WTC11 (cell line): Measurements from ENCODE around the gene UGT1A8. TPM values are rescaled to one million over a fixed set of nuclear protein-coding genes. Genes with fewer than 3 reads are reported as not detected.
"Not testable (repeated sequence)": the region's sequence is repeated elsewhere in the genome, so short reads cannot be mapped to it uniquely, and the experiment has no call there.

Experiments
- ATAC-seq: fragments of 200-7000 bp; cut with Tn5 transposase; 2 replicates; pipeline ENCODE4 v1.10.0; 2021; ENCODE audit warnings: mild to moderate bottlenecking, moderate library complexity
- Bru-seq: library from RNA; stranded (reverse); fragments of 400-500 nt; gene quantifications from one replicate; lab custom pipeline; 2021; lab: Mats Ljungman, UMichigan
- CTCF ChIA-PET: fragments of 300-600 bp; sonication (Branson Sonifier 250); formaldehyde crosslinking; loops from one replicate; lab custom pipeline; 2021; ENCODE audit warnings: antibody characterized with exemption; lab: Charles Lee
- POLR2A ChIA-PET: fragments of 350-600 bp; sonication (Branson Sonifier 250); formaldehyde crosslinking; loops from one replicate; lab custom pipeline; 2021; ENCODE audit warnings: antibody characterized with exemption; lab: Charles Lee
- DNase-seq: peaks from one replicate; pipeline ENCODE4 v3.0.0; 2021; ENCODE audit warnings: low spot score
- H3K27ac Mint-ChIP-seq: 2 replicates; pipeline ENCODE4 v1.8.0; 2021; ENCODE audit warnings: mixed read lengths
- H3K27me3 Mint-ChIP-seq: 2 replicates; pipeline ENCODE4 v1.8.0; 2021; ENCODE audit warnings: low read depth, mild to moderate bottlenecking, moderate library complexity, mixed read lengths
- H3K36me3 Mint-ChIP-seq: 2 replicates; pipeline ENCODE4 v1.8.0; 2021; ENCODE audit warnings: mixed read lengths
- H3K4me1 Mint-ChIP-seq: 2 replicates; pipeline ENCODE4 v1.8.0; 2022; ENCODE audit warnings: mixed read lengths
- H3K4me3 Mint-ChIP-seq: 2 replicates; pipeline ENCODE4 v1.8.0; 2021; ENCODE audit warnings: mild to moderate bottlenecking, moderate library complexity, mixed read lengths
- H3K9me3 Mint-ChIP-seq: 2 replicates; pipeline ENCODE4 v1.8.0; 2021; ENCODE audit warnings: mixed read lengths
- CREM ChIP-seq: sonication (generic); formaldehyde crosslinking; IDR thresholded peaks from 2 replicates; pipeline ENCODE4 v1.8.1; 2022; ENCODE audit warnings: mild to moderate bottlenecking, missing genetic modification reagents, moderate library complexity
- ELF4 ChIP-seq: sonication (generic); formaldehyde crosslinking; IDR thresholded peaks from 2 replicates; pipeline ENCODE4 v1.8.1; 2022; ENCODE audit warnings: low read depth, mild to moderate bottlenecking, moderate library complexity, missing genetic modification reagents
- NR2C2 ChIP-seq: sonication (generic); formaldehyde crosslinking; IDR thresholded peaks from 2 replicates; pipeline ENCODE4 v1.8.0; 2022; ENCODE audit warnings: mild to moderate bottlenecking, missing genetic modification reagents
- RELA ChIP-seq: sonication (generic); formaldehyde crosslinking; IDR thresholded peaks from 2 replicates; pipeline ENCODE4 v1.8.1; 2022; ENCODE audit warnings: missing genetic modification reagents, mild to moderate bottlenecking, borderline replicate concordance
- ZNF317 ChIP-seq: sonication (generic); formaldehyde crosslinking; IDR thresholded peaks from 2 replicates; pipeline ENCODE4 v1.8.1; 2023; ENCODE audit warnings: low read depth, mild to moderate bottlenecking, moderate library complexity, missing genetic modification reagents, borderline replicate concordance
- long read RNA-seq, 3 experiments: library from RNA in 1 of 3; library from capped mRNA in 1 of 3; library from polyadenylated mRNA in 1 of 3; unstranded in 2 of 3; stranded (forward) in 1 of 3; transcript quantifications; one replicate each; pipeline ENCODE4 v2.0.0, GENCODE V29; 2021
- total RNA-seq: library from RNA; stranded (reverse); gene quantifications from 3 replicates; pipeline ENCODE4 v1.2.3, GENCODE V29; 2021
- TF ChIP-seq, protein P1 (sequence below): fragments of 250-450 bp; sonication (Bioruptor Pico); conservative IDR thresholded peaks from 2 replicates; pipeline ENCODE4 v1.9.0; 2021; ENCODE audit warnings: mild to moderate bottlenecking
- TF ChIP-seq, protein P2 (sequence below): sonication (generic); formaldehyde crosslinking; IDR thresholded peaks from 2 replicates; pipeline ENCODE4 v1.8.1; 2022; ENCODE audit warnings: missing genetic modification reagents, borderline replicate concordance
- TF ChIP-seq, protein P3 (sequence below): fragments of 250-450 bp; sonication (Bioruptor Pico); IDR thresholded peaks from 2 replicates; pipeline ENCODE4 v1.9.0; 2021; ENCODE audit warnings: mild to moderate bottlenecking, borderline replicate concordance
- TF ChIP-seq, protein P4 (sequence below): sonication (generic); formaldehyde crosslinking; IDR thresholded peaks from 2 replicates; pipeline ENCODE4 v1.8.1; 2022; ENCODE audit warnings: mild to moderate bottlenecking, missing genetic modification reagents, moderate library complexity, borderline replicate concordance
- TF ChIP-seq, protein P5 (sequence below): sonication (generic); formaldehyde crosslinking; IDR thresholded peaks from 2 replicates; pipeline ENCODE4 v1.8.0; 2022; ENCODE audit warnings: mild to moderate bottlenecking, missing genetic modification reagents
- TF ChIP-seq, protein P6 (sequence below): fragments of 250-450 bp; sonication (Bioruptor Pico); IDR thresholded peaks from 2 replicates; pipeline ENCODE4 v1.9.0; 2021; ENCODE audit warnings: mild to moderate bottlenecking
- TF ChIP-seq, protein P7 (sequence below): sonication (generic); formaldehyde crosslinking; IDR thresholded peaks from 2 replicates; pipeline ENCODE4 v1.8.0; 2022; ENCODE audit warnings: mild to moderate bottlenecking, missing genetic modification reagents
- TF ChIP-seq, protein P8 (sequence below): sonication (generic); formaldehyde crosslinking; IDR thresholded peaks from 2 replicates; pipeline ENCODE4 v1.8.1; 2022; ENCODE audit warnings: low read depth, missing genetic modification reagents, borderline replicate concordance

UGT1A8 gene
- total RNA-seq (0.11 to 0.13 TPM in 2 of 3 replicates, not detected in the other), Bru-seq, nascent RNA (percentile 33 among the genes with signal in this experiment)
- long read RNA-seq, experiment 1: 0 reads
- long read RNA-seq, experiment 2: 0 reads
- long read RNA-seq, experiment 3: 0 reads

DNA sequence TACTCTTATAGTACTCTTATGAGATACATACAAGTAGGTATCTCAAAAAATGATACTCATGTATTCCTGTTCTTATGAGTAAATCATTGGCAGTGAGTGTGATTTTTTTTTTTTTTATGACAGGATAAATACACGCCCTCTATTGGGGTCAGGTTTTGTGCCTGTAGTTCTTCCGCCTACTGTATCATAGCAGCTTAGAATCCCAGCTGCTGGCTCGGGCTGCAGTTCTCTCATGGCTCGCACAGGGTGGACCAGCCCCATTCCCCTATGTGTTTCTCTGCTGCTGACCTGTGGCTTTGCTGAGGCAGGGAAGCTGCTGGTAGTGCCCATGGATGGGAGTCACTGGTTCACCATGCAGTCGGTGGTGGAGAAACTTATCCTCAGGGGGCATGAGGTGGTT lies at the start of gene UGT1A8:
Gene UGT1A8, plus strand, starts transcription at position 158 of the 400 bp plus-strand sequence. Its CDS starts 75 bp downstream, at position 233.
- Mint-ChIP-seq H3K27me3 (peaks cover 22% of the 10 kb centered on the region), H3K9me3 (peaks cover 52% of the 10 kb centered on the region)
- ATAC-seq, H3K4me3 Mint-ChIP-seq, POLR2A ChIA-PET, DNase-seq, H3K4me1 Mint-ChIP-seq, CTCF ChIA-PET, H3K36me3 Mint-ChIP-seq, H3K27ac Mint-ChIP-seq: not testable (repeated sequence)

DNA sequence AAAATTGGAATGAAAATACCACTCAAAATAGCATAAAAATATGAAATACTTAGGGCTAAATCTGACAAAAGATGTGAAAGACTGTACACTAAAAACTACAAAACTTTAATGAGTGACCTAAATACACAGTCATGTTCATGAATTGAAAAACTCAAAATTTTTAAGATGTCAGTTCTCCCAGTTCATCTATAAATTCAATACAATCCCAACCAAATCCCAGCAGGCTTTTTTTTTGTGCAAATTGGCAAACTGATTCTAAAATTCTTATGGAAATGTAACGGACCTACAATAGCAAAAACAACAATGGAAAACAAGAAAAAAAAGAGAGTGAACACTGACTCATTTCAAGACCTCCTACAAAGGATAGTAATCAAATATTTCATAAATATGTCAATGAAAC lies 46.4 kb upstream of the UGT1A8 start:
- Mint-ChIP-seq H3K4me1 (no peaks in the 10 kb centered on the region), H3K27me3 (no peaks in the 10 kb centered on the region)

More for the DNA sequence above, 46.4 kb upstream of the UGT1A8 start:
- DNase-seq: no peak
- ChIA-PET POLR2A (interaction anchor here (0.7 kb wide), 1 partner anchor 261 kb away, joined by 3 read pairs; no protein-coding TSS in a partner anchor), CTCF (no interaction called here)
- H3K9me3 Mint-ChIP-seq: peaks cover 14% of the 10 kb centered on the region
- ATAC-seq: no peak
- no peak overlapping the region for H3K27ac Mint-ChIP-seq
- TF ChIP-seq, protein P1, sequence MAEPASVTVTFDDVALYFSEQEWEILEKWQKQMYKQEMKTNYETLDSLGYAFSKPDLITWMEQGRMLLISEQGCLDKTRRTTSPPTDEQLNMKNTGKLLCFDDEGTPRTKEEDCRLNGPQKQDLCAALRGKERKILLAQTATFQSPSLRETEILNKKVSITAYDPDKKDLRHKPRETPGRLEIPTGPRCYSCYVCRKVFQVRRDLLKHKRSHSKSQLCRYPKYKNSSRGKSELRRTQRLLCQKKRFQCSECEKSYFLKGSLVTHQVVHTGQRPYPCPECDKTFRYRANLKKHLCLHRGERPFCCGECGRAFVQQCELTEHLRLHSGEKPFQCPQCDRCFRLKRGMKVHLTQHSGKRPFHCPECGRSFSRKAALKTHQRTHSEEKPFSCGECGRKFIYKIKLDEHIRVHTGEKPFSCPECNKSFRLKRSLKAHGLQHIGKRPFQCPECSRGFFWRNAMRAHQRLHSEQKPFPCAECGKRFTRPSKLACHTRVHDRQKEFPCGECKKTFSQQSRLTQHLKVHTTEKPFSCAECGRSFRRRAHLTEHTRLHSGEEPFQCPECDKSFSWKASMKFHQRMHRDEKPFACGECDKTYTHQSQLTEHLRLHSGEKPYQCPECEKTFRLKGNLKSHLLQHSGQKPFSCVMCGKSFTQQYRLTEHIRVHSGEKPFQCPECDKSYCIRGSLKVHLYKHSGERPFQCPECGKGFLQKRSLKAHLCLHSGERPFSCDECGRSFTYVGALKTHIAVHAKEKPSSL (CRISPR knock-in tag): no peak
- no peak for TF ChIP-seq NR2C2 (CRISPR knock-in tag)
- TF ChIP-seq, protein P2, sequence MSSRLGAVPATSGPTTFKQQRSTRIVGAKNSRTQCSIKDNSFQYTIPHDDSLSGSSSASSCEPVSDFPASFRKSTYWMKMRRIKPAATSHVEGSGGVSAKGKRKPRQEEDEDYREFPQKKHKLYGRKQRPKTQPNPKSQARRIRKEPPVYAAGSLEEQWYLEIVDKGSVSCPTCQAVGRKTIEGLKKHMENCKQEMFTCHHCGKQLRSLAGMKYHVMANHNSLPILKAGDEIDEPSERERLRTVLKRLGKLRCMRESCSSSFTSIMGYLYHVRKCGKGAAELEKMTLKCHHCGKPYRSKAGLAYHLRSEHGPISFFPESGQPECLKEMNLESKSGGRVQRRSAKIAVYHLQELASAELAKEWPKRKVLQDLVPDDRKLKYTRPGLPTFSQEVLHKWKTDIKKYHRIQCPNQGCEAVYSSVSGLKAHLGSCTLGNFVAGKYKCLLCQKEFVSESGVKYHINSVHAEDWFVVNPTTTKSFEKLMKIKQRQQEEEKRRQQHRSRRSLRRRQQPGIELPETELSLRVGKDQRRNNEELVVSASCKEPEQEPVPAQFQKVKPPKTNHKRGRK (CRISPR knock-in tag): no peak
- TF ChIP-seq, protein P3, sequence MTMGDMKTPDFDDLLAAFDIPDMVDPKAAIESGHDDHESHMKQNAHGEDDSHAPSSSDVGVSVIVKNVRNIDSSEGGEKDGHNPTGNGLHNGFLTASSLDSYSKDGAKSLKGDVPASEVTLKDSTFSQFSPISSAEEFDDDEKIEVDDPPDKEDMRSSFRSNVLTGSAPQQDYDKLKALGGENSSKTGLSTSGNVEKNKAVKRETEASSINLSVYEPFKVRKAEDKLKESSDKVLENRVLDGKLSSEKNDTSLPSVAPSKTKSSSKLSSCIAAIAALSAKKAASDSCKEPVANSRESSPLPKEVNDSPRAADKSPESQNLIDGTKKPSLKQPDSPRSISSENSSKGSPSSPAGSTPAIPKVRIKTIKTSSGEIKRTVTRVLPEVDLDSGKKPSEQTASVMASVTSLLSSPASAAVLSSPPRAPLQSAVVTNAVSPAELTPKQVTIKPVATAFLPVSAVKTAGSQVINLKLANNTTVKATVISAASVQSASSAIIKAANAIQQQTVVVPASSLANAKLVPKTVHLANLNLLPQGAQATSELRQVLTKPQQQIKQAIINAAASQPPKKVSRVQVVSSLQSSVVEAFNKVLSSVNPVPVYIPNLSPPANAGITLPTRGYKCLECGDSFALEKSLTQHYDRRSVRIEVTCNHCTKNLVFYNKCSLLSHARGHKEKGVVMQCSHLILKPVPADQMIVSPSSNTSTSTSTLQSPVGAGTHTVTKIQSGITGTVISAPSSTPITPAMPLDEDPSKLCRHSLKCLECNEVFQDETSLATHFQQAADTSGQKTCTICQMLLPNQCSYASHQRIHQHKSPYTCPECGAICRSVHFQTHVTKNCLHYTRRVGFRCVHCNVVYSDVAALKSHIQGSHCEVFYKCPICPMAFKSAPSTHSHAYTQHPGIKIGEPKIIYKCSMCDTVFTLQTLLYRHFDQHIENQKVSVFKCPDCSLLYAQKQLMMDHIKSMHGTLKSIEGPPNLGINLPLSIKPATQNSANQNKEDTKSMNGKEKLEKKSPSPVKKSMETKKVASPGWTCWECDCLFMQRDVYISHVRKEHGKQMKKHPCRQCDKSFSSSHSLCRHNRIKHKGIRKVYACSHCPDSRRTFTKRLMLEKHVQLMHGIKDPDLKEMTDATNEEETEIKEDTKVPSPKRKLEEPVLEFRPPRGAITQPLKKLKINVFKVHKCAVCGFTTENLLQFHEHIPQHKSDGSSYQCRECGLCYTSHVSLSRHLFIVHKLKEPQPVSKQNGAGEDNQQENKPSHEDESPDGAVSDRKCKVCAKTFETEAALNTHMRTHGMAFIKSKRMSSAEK (CRISPR knock-in tag): no peak
- TF ChIP-seq, protein P4, sequence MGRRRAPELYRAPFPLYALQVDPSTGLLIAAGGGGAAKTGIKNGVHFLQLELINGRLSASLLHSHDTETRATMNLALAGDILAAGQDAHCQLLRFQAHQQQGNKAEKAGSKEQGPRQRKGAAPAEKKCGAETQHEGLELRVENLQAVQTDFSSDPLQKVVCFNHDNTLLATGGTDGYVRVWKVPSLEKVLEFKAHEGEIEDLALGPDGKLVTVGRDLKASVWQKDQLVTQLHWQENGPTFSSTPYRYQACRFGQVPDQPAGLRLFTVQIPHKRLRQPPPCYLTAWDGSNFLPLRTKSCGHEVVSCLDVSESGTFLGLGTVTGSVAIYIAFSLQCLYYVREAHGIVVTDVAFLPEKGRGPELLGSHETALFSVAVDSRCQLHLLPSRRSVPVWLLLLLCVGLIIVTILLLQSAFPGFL (CRISPR knock-in tag): no peak
- TF ChIP-seq, protein P5, sequence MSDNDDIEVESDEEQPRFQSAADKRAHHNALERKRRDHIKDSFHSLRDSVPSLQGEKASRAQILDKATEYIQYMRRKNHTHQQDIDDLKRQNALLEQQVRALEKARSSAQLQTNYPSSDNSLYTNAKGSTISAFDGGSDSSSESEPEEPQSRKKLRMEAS (CRISPR knock-in tag): no peak
- no peak for TF ChIP-seq CREM (CRISPR knock-in tag)
- no peak for TF ChIP-seq RELA (CRISPR knock-in tag)
- TF ChIP-seq, protein P6, sequence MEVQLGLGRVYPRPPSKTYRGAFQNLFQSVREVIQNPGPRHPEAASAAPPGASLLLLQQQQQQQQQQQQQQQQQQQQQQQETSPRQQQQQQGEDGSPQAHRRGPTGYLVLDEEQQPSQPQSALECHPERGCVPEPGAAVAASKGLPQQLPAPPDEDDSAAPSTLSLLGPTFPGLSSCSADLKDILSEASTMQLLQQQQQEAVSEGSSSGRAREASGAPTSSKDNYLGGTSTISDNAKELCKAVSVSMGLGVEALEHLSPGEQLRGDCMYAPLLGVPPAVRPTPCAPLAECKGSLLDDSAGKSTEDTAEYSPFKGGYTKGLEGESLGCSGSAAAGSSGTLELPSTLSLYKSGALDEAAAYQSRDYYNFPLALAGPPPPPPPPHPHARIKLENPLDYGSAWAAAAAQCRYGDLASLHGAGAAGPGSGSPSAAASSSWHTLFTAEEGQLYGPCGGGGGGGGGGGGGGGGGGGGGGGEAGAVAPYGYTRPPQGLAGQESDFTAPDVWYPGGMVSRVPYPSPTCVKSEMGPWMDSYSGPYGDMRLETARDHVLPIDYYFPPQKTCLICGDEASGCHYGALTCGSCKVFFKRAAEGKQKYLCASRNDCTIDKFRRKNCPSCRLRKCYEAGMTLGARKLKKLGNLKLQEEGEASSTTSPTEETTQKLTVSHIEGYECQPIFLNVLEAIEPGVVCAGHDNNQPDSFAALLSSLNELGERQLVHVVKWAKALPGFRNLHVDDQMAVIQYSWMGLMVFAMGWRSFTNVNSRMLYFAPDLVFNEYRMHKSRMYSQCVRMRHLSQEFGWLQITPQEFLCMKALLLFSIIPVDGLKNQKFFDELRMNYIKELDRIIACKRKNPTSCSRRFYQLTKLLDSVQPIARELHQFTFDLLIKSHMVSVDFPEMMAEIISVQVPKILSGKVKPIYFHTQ: no peak
- TF ChIP-seq, protein P7, sequence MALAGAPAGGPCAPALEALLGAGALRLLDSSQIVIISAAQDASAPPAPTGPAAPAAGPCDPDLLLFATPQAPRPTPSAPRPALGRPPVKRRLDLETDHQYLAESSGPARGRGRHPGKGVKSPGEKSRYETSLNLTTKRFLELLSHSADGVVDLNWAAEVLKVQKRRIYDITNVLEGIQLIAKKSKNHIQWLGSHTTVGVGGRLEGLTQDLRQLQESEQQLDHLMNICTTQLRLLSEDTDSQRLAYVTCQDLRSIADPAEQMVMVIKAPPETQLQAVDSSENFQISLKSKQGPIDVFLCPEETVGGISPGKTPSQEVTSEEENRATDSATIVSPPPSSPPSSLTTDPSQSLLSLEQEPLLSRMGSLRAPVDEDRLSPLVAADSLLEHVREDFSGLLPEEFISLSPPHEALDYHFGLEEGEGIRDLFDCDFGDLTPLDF (CRISPR knock-in tag): no peak
- TF ChIP-seq, protein P8, sequence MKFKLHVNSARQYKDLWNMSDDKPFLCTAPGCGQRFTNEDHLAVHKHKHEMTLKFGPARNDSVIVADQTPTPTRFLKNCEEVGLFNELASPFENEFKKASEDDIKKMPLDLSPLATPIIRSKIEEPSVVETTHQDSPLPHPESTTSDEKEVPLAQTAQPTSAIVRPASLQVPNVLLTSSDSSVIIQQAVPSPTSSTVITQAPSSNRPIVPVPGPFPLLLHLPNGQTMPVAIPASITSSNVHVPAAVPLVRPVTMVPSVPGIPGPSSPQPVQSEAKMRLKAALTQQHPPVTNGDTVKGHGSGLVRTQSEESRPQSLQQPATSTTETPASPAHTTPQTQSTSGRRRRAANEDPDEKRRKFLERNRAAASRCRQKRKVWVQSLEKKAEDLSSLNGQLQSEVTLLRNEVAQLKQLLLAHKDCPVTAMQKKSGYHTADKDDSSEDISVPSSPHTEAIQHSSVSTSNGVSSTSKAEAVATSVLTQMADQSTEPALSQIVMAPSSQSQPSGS (CRISPR knock-in tag): no peak
- no peak for TF ChIP-seq ELF4 (CRISPR knock-in tag)
- TF ChIP-seq ZNF317 (CRISPR knock-in tag): no peak
- no peak overlapping the region for H3K4me3 Mint-ChIP-seq
- H3K36me3 Mint-ChIP-seq: 0 out of 2 replicates have a peak, but pooled peaks cover 4% of the 10 kb centered on the region
